ENCODE data around the gene NCS1.

The NCS1 gene

GRCh38 chr9:130196643-130197042 is 24.4 kb downstream of the NCS1 start:
- DNase-seq, result no peak

GRCh38 chr9:130197386-130197785 is 25.2 kb downstream of the NCS1 start:
- no peak for DNase-seq

GRCh38 chr9:130197888-130198287 is 25.7 kb downstream of the NCS1 start:
- DNase-seq, result no peak

DNA sequence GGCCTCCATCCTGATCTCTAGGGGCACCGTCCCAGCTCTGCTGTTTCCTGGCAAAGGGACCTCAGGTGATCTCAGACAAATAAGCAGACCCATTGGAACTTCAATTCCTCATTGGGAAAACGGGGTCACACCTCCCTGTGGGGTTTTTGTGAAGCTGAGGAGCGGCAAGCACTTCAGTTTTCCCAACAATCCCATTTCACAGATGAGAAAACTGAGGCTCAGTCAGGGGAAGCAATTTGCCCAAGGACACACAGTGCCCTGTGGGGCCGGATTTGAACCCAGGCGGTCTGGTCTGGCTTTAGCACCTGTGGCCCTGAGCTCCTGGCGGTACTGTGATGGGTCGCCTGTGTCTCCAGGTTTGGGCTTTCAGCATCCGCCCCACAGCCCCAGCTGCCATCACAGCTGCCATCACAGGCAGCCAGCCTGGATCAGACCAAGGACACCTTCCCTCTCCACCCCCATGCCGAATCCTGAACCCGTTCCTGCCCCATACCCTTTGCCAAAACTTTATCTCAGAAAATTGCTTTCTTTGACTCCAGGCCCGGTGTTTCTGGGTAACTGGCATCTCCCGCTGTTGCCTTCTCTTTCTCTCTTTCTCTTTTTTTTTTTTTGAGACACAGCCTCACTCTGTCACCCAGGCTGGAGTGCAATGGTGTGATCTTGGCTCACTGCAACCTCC is 26.4 kb downstream of the NCS1 start:
- no peak for DNase-seq

- no peak for DNase-seq
Measured at GRCh38 chr9:130199605-130200004, 27.4 kb downstream of the NCS1 start.

GRCh38 chr9:130200038-130200849 is 28.0 kb downstream of the NCS1 start:
- DNase-seq, result no peak

DNA sequence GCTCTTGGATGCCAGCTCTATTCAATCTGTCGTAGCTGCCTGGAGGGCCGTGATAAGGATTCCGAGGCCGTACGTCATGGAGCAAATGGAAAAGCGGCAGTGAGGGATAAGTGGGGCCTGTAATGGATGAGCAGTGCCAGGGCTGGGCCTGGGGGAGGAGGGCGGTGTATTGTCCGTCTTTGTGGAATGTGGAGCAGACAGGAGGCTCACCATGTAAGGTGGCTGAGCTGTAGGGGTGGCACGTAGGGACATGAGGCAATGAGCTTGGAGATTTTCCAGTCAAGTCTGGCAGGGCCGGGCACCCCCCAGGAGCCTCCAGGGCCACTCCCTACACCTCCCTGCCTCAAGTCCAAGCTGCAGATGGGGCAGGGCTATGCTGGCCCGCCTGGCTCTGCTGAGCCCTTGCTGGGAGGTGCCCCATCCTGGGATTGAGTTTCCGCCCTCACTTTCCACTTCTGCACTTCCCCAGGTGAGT is 29.2 kb downstream of the NCS1 start:
- no peak for DNase-seq

DNA sequence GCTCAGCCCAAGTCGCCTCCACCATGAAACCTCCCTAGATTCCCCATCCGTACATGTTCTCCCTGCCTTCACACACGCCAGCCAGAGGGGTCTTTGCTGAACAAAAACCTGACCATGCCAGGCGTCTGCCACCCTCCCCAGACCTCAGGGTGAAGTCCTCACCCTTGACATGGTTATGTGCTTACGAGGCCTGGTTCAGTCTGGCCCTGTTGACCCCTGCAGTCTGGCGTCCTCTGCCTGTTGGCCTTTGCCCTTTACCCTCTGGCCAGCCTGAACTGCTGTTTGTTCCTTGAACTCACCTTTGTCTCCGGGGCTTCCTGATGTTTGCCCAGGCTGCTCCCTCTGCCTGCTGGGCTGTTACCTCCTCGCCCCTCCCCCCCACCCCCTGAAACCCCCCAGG is 29.8 kb downstream of the NCS1 start:
- DNase-seq, result no peak

DNA sequence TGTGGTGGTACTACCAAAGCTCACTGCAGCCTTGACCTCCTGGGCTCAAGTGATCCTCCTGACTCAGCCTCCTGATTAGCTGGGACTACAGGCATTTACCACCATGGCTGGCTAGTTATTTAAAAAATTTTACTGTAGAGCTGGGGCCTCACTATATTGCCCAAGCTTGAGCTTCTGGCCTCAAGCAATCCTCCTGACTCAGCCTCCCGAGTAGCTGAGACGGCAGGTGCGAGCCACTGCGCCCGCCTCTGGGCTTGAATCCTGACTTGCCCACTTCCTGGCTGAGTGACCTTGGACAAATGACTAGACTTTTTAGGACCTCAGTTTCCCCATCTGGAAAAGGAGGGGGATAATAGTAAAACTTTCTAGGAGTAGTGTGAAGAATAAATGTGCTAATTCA is 32.1 kb downstream of the NCS1 start:
- DNase-seq, result no peak

DNA sequence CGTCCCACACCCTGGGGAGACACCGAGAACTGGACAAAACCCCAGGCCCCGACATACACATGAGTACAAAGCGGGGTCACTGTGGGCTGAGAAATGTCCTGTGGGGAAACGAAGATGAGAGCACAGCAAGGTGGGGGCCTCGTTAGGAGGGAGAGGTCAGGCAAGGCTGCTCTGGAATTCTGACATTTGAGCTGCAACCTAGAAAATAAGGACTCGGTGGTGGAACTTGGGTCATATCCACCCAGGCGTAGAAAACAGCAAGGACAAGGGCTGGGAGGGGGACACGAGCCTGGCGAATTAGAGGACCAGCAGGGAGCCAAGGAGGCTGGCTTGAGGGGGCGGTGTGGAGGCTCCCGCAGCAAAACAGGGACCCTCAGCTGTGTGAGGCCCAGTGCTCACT is 32.8 kb downstream of the NCS1 start:
- DNase-seq, result no peak

GRCh38 chr9:130205912-130206311 is 33.7 kb downstream of the NCS1 start:
- DNase-seq, result no peak

GRCh38 chr9:130206579-130206978 is 34.4 kb downstream of the NCS1 start:
- DNase-seq, result no peak

- DNase-seq, result no peak
Measured at GRCh38 chr9:130207241-130207992, 35.2 kb downstream of the NCS1 start.

DNA sequence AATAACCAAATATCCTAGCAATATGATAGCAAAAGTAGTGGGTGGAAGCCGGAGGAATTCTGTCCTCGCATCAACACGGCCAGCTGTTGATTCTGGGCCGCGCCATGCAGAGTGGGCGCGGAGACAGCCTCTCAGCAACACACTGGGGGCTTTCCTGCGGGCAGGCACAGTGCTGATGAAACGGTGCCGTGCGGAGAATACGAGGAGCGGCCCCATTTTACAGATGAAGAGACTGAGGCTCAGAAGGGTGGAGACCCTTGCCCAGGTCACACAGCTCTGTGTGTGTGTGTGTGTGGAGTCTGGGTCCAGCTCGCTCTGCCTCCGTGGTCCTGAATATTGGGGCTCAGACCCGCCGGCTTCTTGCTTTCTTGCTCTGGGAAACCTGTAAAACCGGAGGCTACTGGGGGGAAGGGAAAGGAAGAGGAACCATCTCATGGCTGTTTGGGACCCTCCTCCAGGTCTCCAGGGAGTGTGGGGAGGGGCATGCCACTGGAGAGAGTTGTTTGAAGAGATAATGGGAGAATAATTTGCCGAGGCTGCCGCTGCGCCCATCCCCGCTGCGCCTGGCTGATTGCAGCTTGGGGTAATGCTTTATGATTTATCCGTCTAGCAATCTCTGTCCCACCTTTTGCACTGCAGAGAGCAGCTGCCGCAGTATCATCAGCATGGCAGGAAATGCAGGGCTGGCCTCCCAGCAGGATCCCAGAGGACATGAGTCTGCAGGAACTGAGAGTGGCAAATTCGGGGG is 36.6 kb downstream of the NCS1 start:
- DNase-seq, result peak; percentile 21

- no peak for DNase-seq
Measured at GRCh38 chr9:130209422-130209821, 37.2 kb downstream of the NCS1 start.

DNA sequence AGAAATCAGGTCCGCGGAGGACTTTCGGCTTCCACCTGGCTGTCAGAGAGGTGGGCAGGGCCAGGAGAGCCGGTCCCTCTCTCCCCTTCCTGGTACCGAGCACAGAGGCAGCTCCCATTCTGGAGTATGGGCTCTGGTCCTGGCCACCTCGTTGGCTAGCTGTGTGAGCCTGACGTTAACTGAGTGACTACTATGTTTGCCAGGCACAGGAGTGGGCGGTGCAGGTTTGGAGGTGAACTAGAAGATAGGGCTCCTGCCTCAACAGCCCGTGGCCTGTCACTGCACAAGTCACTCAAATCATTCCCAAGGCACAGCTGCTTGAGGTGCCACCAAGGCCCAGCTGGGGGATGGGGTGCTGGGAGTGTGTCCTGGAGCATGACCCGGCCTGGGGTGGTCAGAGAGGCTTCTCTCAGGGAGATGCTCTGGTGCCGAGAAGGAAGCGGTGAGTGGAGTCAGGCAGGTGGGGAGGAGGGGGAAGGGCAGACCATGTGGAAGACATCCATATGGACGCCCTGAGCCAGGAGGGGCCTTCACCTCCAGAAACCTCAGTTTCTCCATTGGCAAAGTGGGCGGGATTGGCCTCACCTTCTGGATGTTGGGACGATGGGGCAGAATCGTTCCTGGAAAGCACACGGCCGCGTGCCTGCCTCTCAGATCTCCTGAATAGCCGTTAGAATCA is 39.5 kb downstream of the NCS1 start:
- DNase-seq, result no peak

GRCh38 chr9:130212543-130213297 is 40.5 kb downstream of the NCS1 start:
- DNase-seq, result no peak

DNA sequence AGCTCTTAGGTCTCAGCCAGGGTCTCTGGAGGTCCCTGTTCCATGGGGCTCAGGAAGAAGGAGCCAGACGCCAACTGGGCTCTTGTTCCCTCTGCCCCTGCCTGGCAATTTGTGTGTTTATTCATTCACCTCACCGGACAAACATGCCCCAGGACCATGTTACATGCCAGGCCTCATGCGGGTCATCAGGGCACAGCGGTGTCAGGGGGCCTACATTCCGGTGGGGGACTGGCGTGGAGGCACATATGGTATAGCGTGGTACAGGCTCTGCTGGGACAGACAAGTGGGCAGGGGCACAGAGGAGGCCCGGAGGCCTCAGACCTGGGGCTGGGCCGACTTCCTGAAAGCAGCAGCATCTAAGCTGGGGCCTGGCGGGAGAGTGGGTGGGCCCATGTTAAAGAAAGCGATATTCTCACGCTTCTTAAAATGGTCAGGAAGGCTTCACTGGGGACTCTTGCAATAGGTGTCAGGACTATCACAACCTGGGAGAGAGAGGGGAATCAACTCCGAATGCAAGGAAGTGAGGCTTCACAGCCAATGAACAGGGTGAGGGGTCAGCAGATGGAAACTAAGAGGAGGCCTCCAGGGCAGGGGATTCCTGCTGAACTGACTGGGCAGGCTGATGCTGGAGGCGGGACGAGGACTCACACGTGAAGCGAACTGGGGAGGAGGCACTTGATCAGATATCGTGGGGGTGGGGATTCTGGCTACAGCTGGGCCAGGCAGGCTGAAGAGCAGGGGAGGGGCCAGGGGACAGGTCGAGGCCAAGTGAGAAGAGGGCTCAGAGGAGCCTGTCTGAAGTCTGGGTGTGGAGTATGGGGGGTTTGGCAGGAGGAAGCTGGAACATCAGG is 41.9 kb downstream of the NCS1 start:
- DNase-seq, result peak; percentile 73

GRCh38 chr9:130214776-130215340 is 42.7 kb downstream of the NCS1 start:
- no peak for DNase-seq
